NCI-H1092 (cell line): Measurements from ENCODE around the gene CLDN2.

ENCODE experiments used
- DNase-seq: peaks from one replicate; lab custom pipeline; 2025; lab: John Stamatoyannopoulos, UW

Gene CLDN2

GRCh38 chrX:106921637-106922036 lies 1.4 kb downstream of the CLDN2 start:
- DNase-seq, result no peak

- no peak for DNase-seq
Measured at GRCh38 chrX:106927023-106927422, 6.8 kb downstream of the CLDN2 start.

- no peak for DNase-seq
Measured at GRCh38 chrX:106927700-106928099, 7.5 kb downstream of the CLDN2 start.

GRCh38 chrX:106928227-106928626 lies 8.0 kb downstream of the CLDN2 start:
- no peak for DNase-seq

GRCh38 chrX:106931831-106932491 lies 11.8 kb downstream of the CLDN2 start:
- DNase-seq, result no peak

- DNase-seq, result no peak
Measured at GRCh38 chrX:106932492-106932923, 12.3 kb downstream of the CLDN2 start.

GRCh38 chrX:106932960-106933537 lies 12.8 kb downstream of the CLDN2 start:
- DNase-seq, result no peak

- DNase-seq, result no peak
Measured at GRCh38 chrX:106933538-106933961, 13.3 kb downstream of the CLDN2 start.

GRCh38 chrX:106935175-106935574 lies 15.0 kb downstream of the CLDN2 start:
- no peak for DNase-seq

GRCh38 chrX:106936246-106936645 lies 16.0 kb downstream of the CLDN2 start:
- DNase-seq, result no peak

GRCh38 chrX:106939566-106939965 lies 19.4 kb downstream of the CLDN2 start:
- DNase-seq, result no peak

GRCh38 chrX:106940068-106940467 lies 19.9 kb downstream of the CLDN2 start:
- no peak for DNase-seq

- DNase-seq, result no peak
Measured at GRCh38 chrX:106946464-106946863, 26.3 kb downstream of the CLDN2 start.

- DNase-seq, result no peak
Measured at GRCh38 chrX:106948641-106949040, 28.4 kb downstream of the CLDN2 start.

GRCh38 chrX:106949366-106949765 lies 29.2 kb downstream of the CLDN2 start:
- no peak for DNase-seq

GRCh38 chrX:106950381-106950780 lies 30.2 kb downstream of the CLDN2 start:
- no peak for DNase-seq

- DNase-seq, result no peak
Measured at GRCh38 chrX:106951230-106951629, 31.0 kb downstream of the CLDN2 start.

GRCh38 chrX:106952089-106952488 lies 31.9 kb downstream of the CLDN2 start:
- no peak for DNase-seq

- DNase-seq, result no peak
Measured at GRCh38 chrX:106952538-106952937, 32.3 kb downstream of the CLDN2 start.

GRCh38 chrX:106952988-106953387 lies 32.8 kb downstream of the CLDN2 start:
- no peak for DNase-seq

GRCh38 chrX:106954041-106954440 lies 33.8 kb downstream of the CLDN2 start:
- no peak for DNase-seq

GRCh38 chrX:106955004-106955772 lies 35.0 kb downstream of the CLDN2 start:
- DNase-seq, result no peak

GRCh38 chrX:106957856-106958255 lies 37.7 kb downstream of the CLDN2 start:
- DNase-seq, result no peak
